Measurements from ENCODE around the gene GATAD2A. TPM values are rescaled to one million over a fixed set of nuclear protein-coding genes. Genes with fewer than 3 reads are reported as not detected.

Gene GATAD2A
- total and polyA plus RNA-seq, 9 of the 15 experiments (the other 6 are each of a cell fraction or from before 2014, with no cell fraction given) = 2.4 to 226 (median 44.2) TPM

- TF ChIP-seq ID3 (CRISPR knock-in tag; IDR thresholded peaks at IDR 0.05) (no peak), ID3 (tag; IDR thresholded peaks at IDR 0.05) (no peak; the same call in 1 of the 2 replicates), DACH1 (IDR thresholded peaks at IDR 0.05; ENCODE audit: partially characterized antibody) (no peak), CREM (IDR thresholded peaks at IDR 0.05; ENCODE audit: low read depth) (peak; percentile 93), ARID2 (IDR thresholded peaks at IDR 0.05) (no peak), FOXJ2 (tag; IDR thresholded peaks at IDR 0.05) (no peak), GABPA (tag; conservative IDR thresholded peaks at IDR 0.05; ENCODE audit: low read depth) (peak; percentile 99), CTCFL (IDR thresholded peaks at IDR 0.05; ENCODE audit: borderline replicate concordance, insufficient read depth, low read depth, low read length, poor library complexity, severe bottlenecking) (no peak), AFF1 (IDR thresholded peaks at IDR 0.05; ENCODE audit: low read depth in 1 of 2, partially characterized antibody in 2 of 2) (peak in 1 of 2 experiments; percentile 22), FUS (optimal IDR thresholded peaks at IDR 0.05; ENCODE audit: low read depth, low read length) (no peak), TOE1 (IDR thresholded peaks at IDR 0.05; ENCODE audit: borderline replicate concordance) (0 out of 2 replicates have a peak, but pooled peaks have one; percentile 52), TOE1 (CRISPR knock-in tag; IDR thresholded peaks at IDR 0.05; ENCODE audit: borderline replicate concordance, low read depth) (no peak), ZNF165 (CRISPR knock-in tag; IDR thresholded peaks at IDR 0.05; ENCODE audit: borderline replicate concordance) (no peak), ZBTB9 (CRISPR knock-in tag; IDR thresholded peaks at IDR 0.05) (0 out of 2 replicates have a peak, but pooled peaks have one; percentile 51), POLR2AphosphoS5 (IDR thresholded peaks at IDR 0.05; ENCODE audit: control insufficient read depth, insufficient read depth, low read depth, low read length) (peak; percentile 95), GATA2 (CRISPR knock-in tag; IDR thresholded peaks at IDR 0.05) (no peak), TCFL5 (CRISPR knock-in tag; conservative IDR thresholded peaks at IDR 0.05) (no peak), KAT8 (IDR thresholded peaks at IDR 0.05; ENCODE audit: low read depth) (peak; percentile 49; the same call in 1 of the 2 replicates), IFI16 (CRISPR knock-in tag; IDR thresholded peaks at IDR 0.05) (no peak), MAFK (IDR thresholded peaks at IDR 0.05; ENCODE audit: low read length) (no peak)
Observed at GRCh38 chr19:19515642-19516519, 110.4 kb downstream of the GATAD2A start, which contains the start of gene NDUFA13 (continued).
